DMS114 treated with DMSO at 0.1 percent for 48 hours (cell line): Measurements from ENCODE around the gene CHRNE.
"Not testable (repeated sequence)": the region's sequence is repeated elsewhere in the genome, so short reads cannot be mapped to it uniquely, and the experiment has no call there.

Source experiments
- DNase-seq: peaks from one replicate; lab custom pipeline; 2025; ENCODE audit not compliant: unreplicated experiment; lab: John Stamatoyannopoulos, UW

CHRNE gene

DNA sequence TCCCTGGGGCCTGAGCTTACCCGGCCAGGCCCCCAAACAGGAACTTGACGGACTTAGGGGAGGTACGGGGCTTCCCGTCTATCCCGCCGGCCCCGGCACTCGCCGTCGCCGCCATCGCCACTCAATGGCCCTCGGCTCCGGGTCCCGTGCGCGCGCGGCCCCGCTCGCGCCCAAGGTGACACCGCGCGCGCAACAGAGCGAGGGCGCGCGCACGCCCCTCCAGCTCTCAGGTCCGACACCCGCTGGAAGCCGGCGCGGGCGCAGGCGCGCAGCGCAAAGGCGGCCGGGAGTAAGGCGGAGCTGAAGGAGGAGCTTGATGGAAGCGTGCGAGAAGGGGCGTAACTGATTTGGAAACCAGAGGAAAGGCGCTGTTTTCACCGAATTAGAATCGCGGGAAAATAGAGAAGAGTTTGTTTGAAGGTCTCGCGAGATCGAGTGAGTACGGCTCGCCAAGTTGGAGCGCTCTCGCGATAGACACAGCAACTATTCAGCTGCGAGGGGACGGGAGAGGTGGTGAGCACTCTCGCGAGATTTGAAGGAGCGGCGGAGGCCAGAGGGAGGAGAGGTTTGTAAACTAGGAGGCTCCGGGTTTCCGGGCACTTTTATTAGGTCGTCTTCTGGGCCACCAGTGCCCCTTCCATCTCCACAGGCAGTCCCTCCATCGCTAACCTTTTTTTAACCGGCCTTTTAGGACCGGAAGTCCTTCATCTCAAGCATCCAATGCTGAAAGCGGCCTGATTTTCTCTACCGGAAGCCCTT is 37.1 kb upstream of the CHRNE start, which contains the start of the genes RNF167 and SLC25A11:
Gene RNF167 (plus strand): TSS at position 473 of the 759 bp plus-strand sequence. CDS start 642 bp downstream, outside the sequence.
Gene SLC25A11 (minus strand): TSS at position 251 of the 759 bp plus-strand sequence. CDS start 136 bp downstream, at position 115.
- DNase-seq: peak; percentile 99

DNA sequence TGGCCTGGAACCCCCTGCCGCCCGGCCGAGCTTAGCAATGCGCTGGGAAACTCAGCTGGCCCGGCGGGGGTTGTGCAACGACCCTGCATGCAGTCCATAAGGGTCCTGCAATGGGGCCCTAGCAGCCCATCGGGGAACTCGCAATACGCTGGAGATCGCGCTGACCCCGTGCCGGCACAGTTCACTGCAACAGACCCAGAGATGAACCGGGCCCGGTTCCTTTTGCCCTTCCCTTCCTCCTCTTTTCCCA is 36.6 kb upstream of the CHRNE start:
- DNase-seq: no peak

DNA sequence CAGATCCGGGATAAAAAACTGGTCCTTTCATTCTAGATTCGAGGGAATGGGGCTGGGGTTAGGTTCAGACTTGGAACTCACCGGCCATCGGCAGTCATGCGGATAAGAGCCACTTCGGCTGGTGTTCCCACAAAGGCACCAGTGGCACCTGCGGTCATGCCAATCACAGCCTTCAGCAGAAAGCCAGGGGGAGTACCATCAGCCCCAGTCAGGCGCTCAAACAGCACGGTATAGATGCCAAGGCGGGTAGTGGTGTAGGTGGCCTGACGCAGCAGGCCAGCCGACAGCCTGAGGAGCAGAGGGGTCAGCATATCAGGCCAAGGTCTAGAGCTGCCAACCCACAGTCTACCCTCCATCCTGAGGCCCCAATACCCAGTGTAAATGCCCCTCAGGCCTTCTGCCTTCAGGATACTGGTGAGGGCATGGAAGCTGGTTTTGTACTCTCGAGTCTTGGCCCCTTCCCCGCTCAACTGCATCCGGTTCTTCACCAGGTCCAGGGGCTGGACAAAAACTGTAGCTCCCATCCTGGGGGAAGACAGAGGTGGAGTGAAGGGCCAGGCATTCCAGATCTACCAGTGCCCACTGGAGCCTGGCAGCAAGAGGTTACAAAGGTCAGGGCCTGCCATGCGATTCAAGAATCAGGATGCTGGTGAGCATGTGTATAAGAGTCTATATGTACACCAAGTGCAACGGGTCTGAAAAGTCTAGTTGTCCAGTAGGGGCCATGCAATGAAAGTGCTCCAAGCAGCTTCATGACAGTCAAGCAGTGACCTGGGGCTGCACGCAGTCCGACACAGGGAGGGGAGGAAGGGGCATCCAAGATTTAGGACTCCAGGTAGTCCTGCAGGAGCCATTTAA is 36.0 kb upstream of the CHRNE start:
- no peak for DNase-seq

DNA sequence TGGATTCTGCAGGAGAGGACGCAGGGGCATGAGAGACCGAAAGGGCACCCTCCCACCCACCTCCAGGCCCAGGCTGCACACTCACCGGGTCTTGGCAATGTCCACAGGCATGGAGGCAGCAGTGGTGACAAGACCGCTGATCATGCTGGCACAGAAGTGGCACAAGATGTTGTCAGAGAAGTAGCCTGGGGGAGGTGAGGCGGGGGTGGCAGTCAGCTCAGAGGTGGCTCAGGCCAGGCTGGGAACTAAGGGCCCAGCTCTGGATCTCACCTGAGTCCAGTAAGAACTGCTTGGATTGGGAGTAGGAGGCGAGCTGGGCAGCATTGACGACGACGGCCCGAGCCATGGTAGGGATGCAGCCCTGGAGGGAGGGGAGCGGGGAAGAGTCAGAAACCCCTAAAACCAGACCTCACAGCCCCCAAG is 35.2 kb upstream of the CHRNE start:
- DNase-seq: no peak

GRCh38 chr17:4937553-4937952 is 34.7 kb upstream of the CHRNE start:
- no peak for DNase-seq

DNA sequence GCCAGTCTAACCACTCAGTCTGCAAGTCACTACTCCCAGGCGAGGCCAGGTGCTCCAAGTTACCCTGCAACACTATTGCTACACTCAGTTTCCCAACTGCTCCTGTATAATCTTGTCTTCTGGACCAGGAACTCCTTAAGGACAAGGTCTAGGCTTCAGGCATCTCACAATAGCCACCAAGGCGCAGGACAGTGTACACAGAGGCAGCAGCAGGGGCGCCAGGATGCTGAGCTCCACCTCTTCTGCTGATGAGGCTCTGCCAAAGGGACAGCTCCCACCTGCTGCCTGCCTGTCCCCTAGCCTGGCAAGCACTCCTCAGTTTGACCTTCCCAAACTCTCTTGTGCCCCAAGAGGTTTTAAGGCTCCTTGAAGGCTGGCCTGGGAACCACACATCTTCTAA is 33.5 kb upstream of the CHRNE start:
- no peak for DNase-seq

GRCh38 chr17:4935650-4936049 is 32.8 kb upstream of the CHRNE start:
- no peak for DNase-seq

DNA sequence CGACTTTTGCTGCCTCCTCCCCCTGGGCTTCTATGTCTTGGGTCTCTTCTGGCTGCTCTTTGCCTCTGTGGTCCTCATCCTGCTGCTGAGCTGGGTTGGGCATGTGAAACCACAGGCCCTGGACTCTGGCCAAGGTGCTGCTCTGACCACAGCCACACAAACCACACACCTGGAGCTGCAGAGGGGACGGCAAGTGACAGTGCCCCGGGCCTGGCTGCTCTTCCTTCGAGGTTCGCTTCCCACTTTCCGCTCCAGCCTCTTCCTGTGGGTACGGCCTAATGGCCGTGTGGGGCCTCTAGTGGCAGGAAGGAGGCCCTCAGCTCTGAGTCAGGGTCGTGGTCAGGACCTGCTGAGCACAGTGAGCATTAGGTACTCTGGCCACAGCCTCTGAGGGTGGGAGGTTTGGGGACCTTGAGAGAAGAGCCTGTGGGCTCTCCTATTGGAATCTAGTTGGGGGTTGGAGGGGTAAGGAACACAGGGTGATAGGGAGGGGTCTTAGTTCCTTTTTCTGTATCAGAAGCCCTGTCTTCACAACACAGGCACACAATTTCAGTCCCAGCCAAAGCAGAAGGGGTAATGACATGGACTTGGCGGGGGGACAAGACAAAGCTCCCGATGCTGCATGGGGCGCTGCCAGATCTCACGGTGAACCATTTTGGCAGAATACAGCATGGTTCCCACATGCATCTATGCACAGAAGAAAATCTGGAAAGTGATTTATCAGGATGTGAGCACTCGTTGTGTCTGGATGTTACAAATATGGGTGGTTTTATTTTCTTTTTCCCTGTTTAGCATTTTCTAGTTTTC is 31.5 kb upstream of the CHRNE start:
- DNase-seq: no peak

DNA sequence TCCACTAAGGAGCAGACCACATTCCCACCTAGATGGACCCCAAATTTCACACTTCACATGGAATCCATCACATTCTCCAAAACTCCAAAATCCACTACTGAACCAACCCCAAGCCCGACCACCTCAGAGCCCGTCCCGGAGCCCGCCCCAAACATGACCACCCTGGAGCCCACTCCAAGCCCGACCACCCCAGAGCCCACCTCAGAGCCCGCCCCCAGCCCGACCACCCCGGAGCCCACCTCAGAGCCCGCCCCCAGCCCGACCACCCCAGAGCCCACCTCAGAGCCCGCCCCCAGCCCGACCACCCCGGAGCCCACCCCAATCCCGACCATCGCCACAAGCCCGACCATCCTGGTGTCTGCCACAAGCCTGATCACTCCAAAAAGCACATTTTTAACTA is 30.7 kb upstream of the CHRNE start:
- DNase-seq: no peak

- no peak for DNase-seq
Measured at GRCh38 chr17:4932756-4933155, 29.9 kb upstream of the CHRNE start.

- DNase-seq: no peak
Measured at GRCh38 chr17:4931963-4932362, 29.1 kb upstream of the CHRNE start, which contains the start of gene GP1BA. Gene GP1BA (plus strand): TSS chr17:4932277. CDS start chr17:4932605, 328 bp downstream.

- no peak for DNase-seq
Measured at GRCh38 chr17:4928881-4929280, 26.0 kb upstream of the CHRNE start.

GRCh38 chr17:4926577-4927335 is 23.9 kb upstream of the CHRNE start:
- DNase-seq: not testable (repeated sequence)

DNA sequence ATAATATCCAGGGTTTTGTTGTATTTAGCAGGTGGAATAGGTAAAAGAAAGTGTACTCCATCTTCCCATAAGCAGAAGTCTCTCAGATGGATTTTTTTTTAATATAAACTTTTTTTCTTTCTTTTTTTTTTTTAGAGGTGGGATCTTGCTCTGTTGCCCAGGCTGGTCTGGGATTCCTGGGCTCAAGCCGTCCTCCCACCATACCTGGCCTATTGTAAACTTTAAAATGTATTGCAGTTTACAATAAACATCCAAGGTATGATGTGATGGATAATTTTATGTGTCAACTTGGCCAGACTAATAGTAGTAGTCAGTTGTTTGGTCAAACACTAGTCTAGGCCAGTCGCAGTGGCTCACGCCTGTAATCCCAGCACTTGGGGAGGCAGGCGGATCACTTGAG is 18.4 kb upstream of the CHRNE start:
- DNase-seq: no peak

- no peak for DNase-seq
Measured at GRCh38 chr17:4920351-4921048, 17.6 kb upstream of the CHRNE start.

GRCh38 chr17:4919511-4920047 is 16.7 kb upstream of the CHRNE start:
- DNase-seq: no peak

GRCh38 chr17:4914551-4914950 is 11.7 kb upstream of the CHRNE start:
- DNase-seq: not testable (repeated sequence)

GRCh38 chr17:4913994-4914393 is 11.1 kb upstream of the CHRNE start:
- DNase-seq: no peak

- peak; percentile 41 for DNase-seq
Measured at GRCh38 chr17:4908711-4909496, 6.0 kb upstream of the CHRNE start.
